Measurements from ENCODE around the gene NQO2. TPM values are rescaled to one million over a fixed set of nuclear protein-coding genes. Genes with fewer than 3 reads are reported as not detected.
"Not testable (repeated sequence)": the region's sequence is repeated elsewhere in the genome, so short reads cannot be mapped to it uniquely, and the experiment has no call there.

NQO2 gene
- total and polyA plus RNA-seq, 11 donors: 37.0 to 85.4 (median 62.8) TPM

GRCh38 chr6:3006476-3006875 lies 6.8 kb downstream of the NQO2 start:
- no peak for TF ChIP-seq POLR2A (IDR thresholded peaks at IDR 0.05)
- TF ChIP-seq, protein P1, sequence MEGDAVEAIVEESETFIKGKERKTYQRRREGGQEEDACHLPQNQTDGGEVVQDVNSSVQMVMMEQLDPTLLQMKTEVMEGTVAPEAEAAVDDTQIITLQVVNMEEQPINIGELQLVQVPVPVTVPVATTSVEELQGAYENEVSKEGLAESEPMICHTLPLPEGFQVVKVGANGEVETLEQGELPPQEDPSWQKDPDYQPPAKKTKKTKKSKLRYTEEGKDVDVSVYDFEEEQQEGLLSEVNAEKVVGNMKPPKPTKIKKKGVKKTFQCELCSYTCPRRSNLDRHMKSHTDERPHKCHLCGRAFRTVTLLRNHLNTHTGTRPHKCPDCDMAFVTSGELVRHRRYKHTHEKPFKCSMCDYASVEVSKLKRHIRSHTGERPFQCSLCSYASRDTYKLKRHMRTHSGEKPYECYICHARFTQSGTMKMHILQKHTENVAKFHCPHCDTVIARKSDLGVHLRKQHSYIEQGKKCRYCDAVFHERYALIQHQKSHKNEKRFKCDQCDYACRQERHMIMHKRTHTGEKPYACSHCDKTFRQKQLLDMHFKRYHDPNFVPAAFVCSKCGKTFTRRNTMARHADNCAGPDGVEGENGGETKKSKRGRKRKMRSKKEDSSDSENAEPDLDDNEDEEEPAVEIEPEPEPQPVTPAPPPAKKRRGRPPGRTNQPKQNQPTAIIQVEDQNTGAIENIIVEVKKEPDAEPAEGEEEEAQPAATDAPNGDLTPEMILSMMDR (IDR thresholded peaks at IDR 0.05): no peak
- Histone ChIP-seq H3K27me3 (no peaks in the 10 kb centered on the region), H3K36me3 (peaks cover 0 to 80% (median 72%) of the 10 kb centered on the region in 9 donors), H3K9me3 (peaks cover 0 to 16% (median 5%) of the 10 kb centered on the region in 12 donors), H3K4me1 (peaks cover 0 to 15% (median 7%) of the 10 kb centered on the region in 12 donors), H3K27ac (no peak overlapping the region), H3K4me3 (no peak overlapping the region)
- intact Hi-C loops (cut with DNase I): no loop called here
- no peak for ATAC-seq
- no peak for DNase-seq
- WGBS, 4 donors: 89 to 95% (median 92%) methylated on average over 5 of the region's 5 CpGs

- intact Hi-C loops (cut with DNase I): no loop called here
- Histone ChIP-seq H3K36me3 (peaks cover 0 to 88% (median 82%) of the 10 kb centered on the region in 9 donors), H3K4me1 (peaks cover 0 to 4% (median 0%) of the 10 kb centered on the region in 12 donors), H3K27ac (no peak overlapping the region), H3K9me3 (peaks cover 0 to 26% (median 10%) of the 10 kb centered on the region in 12 donors), H3K27me3 (no peaks in the 10 kb centered on the region), H3K4me3 (no peak overlapping the region)
- TF ChIP-seq, protein P1 (IDR thresholded peaks at IDR 0.05): no peak
- TF ChIP-seq POLR2A (IDR thresholded peaks at IDR 0.05): no peak
- 87 to 94% (median 90%) methylated on average over 3 of the region's 3 CpGs for WGBS, 4 donors
- DNase-seq (no peak), ATAC-seq (no peak)
Observed at GRCh38 chr6:3007571-3007970, 7.9 kb downstream of the NQO2 start.

DNA sequence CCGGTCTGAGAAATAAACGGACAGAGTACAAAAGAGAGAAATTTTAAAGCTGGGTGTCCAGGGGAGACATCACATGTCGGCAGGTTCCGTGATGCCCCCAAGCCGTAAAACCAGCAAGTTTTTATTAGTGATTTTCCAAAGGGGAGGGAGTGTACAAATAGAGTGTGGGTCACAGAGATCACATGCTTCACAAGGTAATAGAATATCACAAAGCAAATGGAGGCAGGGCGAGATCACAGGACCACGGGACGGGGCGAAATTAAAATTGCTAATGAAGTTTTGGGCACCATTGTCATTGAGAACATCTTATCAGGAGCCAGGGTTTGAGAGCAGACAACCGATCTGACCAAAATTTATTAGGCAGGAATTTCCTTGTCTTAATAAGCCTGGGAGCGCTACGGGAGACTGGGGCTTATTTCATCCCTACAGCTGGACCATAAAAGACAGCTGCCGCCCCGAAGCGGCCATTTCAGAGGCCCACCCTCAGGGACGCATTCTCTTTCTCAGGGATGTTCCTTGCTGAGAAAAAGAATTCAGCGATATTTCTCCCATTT lies 9.1 kb downstream of the NQO2 start:
- DNase-seq; intact Hi-C loops (cut with DNase I): not testable (repeated sequence)

DNA sequence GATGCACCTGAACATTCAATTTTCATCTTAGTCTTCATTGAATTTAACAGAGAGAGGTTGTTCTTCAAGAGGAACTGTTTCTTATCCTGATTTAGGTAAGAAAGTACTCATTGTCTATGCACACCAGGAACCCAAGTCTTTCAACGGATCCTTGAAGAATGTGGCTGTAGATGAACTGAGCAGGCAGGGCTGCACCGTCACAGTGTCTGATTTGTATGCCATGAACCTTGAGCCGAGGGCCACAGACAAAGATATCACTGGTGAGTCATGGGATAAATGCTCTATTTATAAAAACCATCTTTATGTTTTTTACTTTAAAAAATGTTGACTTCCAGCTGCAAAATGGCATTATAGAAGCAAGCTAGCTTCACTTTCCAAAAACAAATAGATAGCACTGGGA lies 10.2 kb downstream of the NQO2 start:
- DNase-seq (no peak), ATAC-seq (no peak)
- Histone ChIP-seq H3K36me3 (peaks cover 0 to 98% (median 89%) of the 10 kb centered on the region in 9 donors), H3K27ac (no peak overlapping the region), H3K9me3 (peaks cover 0 to 26% (median 10%) of the 10 kb centered on the region in 12 donors), H3K4me1 (peaks cover 0 to 6% (median 0%) of the 10 kb centered on the region in 12 donors), H3K4me3 (no peak overlapping the region), H3K27me3 (no peaks in the 10 kb centered on the region)
- intact Hi-C loops (cut with DNase I): no loop called here
- WGBS, 4 donors: 87 to 89% (median 88%) methylated on average over 3 of the region's 3 CpGs
- TF ChIP-seq, protein P1 (IDR thresholded peaks at IDR 0.05): no peak
- TF ChIP-seq POLR2A (IDR thresholded peaks at IDR 0.05): no peak

More for the DNA sequence above, 9.1 kb downstream of the NQO2 start:
- not testable (repeated sequence) for H3K4me1 ChIP-seq, H3K27ac ChIP-seq, H3K27me3 ChIP-seq, ATAC-seq, H3K4me3 ChIP-seq
- H3K9me3 ChIP-seq: peaks cover 0 to 26% (median 10%) of the 10 kb centered on the region in 12 donors
- WGBS, 4 donors: 96 to 97% (median 97%) methylated on average over 17 of the region's 17 CpGs
- H3K36me3 ChIP-seq: peaks cover 0 to 98% (median 86%) of the 10 kb centered on the region in 9 donors

DNA sequence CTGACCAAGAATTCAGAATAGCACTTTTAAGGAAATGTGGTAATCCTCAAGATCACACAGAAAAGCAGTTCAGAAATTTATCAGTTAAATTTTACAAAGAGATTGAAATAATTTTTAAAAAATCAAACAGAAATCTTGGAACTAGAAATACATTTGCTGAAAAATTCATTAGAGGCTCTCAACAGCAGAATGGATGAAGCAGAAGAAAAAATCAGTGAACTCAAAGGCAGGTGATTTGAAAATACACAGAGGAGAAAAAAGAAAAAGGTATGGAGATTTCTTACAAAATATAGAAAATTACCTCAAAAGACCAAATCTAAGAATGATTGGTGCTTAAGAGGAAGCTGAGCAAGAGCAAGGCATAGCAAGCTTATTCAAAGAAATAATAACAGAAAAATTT lies 11.5 kb downstream of the NQO2 start:
- TF ChIP-seq, protein P1 (IDR thresholded peaks at IDR 0.05): no peak
- TF ChIP-seq POLR2A (IDR thresholded peaks at IDR 0.05): no peak

More for the DNA sequence above, 11.5 kb downstream of the NQO2 start:
- H3K4me1 ChIP-seq: peaks cover 0 to 6% (median 0%) of the 10 kb centered on the region in 12 donors
- H3K27me3 ChIP-seq: no peaks in the 10 kb centered on the region
- H3K36me3 ChIP-seq: peaks cover 0 to 98% (median 88%) of the 10 kb centered on the region in 9 donors
- intact Hi-C loops (cut with DNase I): no loop called here
- H3K4me3 ChIP-seq: no peak overlapping the region
- no peak for DNase-seq
- no peak overlapping the region for H3K27ac ChIP-seq
- ATAC-seq: no peak
- H3K9me3 ChIP-seq: peaks cover 0 to 26% (median 10%) of the 10 kb centered on the region in 12 donors

Data from heart left ventricle (tissue), 16 donors.